ENCODE results near the gene HSBP1L1. TPM values are rescaled to one million over a fixed set of nuclear protein-coding genes. Genes with fewer than 3 reads are reported as not detected.

HSBP1L1 gene
- polyA plus RNA-seq, 1 of the 3 experiments (the other 2 are of a cell fraction): 7.4 TPM

DNA sequence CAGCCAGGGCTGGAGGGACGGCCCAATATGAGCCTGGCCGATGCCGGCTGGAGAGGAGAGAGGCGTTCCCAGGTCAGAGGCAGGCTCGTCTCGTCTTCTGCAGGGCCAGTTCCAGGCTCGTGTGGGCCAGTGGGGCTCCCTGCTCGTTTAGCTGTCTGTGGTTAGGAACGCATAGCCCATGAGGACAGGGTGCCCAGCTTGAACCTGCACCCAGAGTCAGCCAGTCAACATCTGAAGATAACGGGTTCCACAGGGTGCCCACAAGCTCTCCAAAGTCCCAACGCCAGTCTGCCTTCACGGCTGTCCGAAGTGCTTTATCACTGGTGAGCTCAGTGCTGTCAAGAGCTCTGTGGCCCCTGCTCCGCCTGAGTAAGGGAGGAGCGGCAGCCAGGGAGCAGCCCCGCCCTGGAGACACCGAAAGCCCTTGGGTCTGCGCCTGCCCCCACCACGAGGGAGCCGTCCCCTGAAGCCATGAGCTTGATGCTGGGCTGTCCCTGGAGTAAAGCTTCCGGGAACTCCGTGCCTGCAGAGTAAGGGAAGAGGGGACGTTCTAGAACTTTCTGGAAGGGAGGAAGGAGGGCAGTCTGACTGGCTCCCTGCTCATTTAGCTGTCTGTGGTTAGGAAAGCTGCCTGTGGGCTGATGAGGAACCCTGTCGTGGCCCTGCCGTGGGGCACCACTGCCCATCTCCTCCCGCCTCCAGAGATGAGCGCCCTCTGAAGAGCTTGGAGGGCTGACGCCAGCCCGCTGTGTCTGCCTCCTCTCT, 2.7 kb upstream of the HSBP1L1 start:
- TF ChIP-seq RFX5 (IDR thresholded peaks at IDR 0.05; ENCODE audit: low read length) (no peak), EP300 (IDR thresholded peaks at IDR 0.05; ENCODE audit: borderline replicate concordance in 1 of 2, low read depth in 1 of 2, low read length in 1 of 2) (no peak), TEAD4 (IDR thresholded peaks at IDR 0.05; ENCODE audit: borderline replicate concordance, insufficient read depth) (no peak), ELF1 (IDR thresholded peaks at IDR 0.05) (no peak), YY1 (IDR thresholded peaks at IDR 0.05; ENCODE audit: low read depth) (no peak)
- TF ChIP-seq, protein P1, sequence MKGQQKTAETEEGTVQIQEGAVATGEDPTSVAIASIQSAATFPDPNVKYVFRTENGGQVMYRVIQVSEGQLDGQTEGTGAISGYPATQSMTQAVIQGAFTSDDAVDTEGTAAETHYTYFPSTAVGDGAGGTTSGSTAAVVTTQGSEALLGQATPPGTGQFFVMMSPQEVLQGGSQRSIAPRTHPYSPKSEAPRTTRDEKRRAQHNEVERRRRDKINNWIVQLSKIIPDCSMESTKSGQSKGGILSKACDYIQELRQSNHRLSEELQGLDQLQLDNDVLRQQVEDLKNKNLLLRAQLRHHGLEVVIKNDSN (IDR thresholded peaks at IDR 0.05; ENCODE audit: borderline replicate concordance, low read depth): no peak
- WGBS (ENCODE audit: low lambda C conversion rate): 93% methylated on average over 18 of the region's 29 CpGs
- Histone ChIP-seq H3K27ac (ENCODE audit: low read depth in 2 of 2, low read length in 1 of 2) (no peak overlapping the region), H3K27me3 (ENCODE audit: insufficient read depth) (no peaks in the 10 kb centered on the region), H2AFZ (ENCODE audit: low read depth) (no peak overlapping the region), H3K9me2 (no peaks in the 10 kb centered on the region), H3F3A (replicated peaks; ENCODE audit: insufficient read depth) (no peaks in the 10 kb centered on the region), H3K9me3 (no peaks in the 10 kb centered on the region), H3K36me3 (replicated peaks in 1 of 2; ENCODE audit: control insufficient read depth in 1 of 2, insufficient read depth in 2 of 2, low read length in 1 of 2) (no peaks in the 10 kb centered on the region), H4K20me1 (ENCODE audit: insufficient read depth) (no peaks in the 10 kb centered on the region), H3K4me3 (ENCODE audit: low read depth in 2 of 2, low read length in 1 of 2) (no peak overlapping the region), H3K4me2 (no peak overlapping the region), H3K9ac (no peak overlapping the region), H3K4me1 (ENCODE audit: control insufficient read depth in 1 of 2, insufficient read depth in 2 of 2, low read depth in 1 of 2, low read length in 1 of 2) (peaks cover 0 to 12% of the 10 kb centered on the region in 2 experiments; a peak in 1 of 4 replicates), H3K79me2 (ENCODE audit: insufficient read depth) (no peaks in the 10 kb centered on the region)
- CTCF ChIA-PET: interaction anchor here (1.7 kb wide), 1 partner anchor 15 kb away, joined by 6 read pairs; no protein-coding TSS in a partner anchor
- POLR2A ChIA-PET: no interaction called here
- DNase-seq: no peak

- H3K4me1 ChIP-seq (ENCODE audit: control insufficient read depth in 1 of 2, insufficient read depth in 2 of 2, low read depth in 1 of 2, low read length in 1 of 2): peaks cover 0 to 12% of the 10 kb centered on the region in 2 experiments; a peak in 1 of 4 replicates
- no peak overlapping the region for H3K4me2 ChIP-seq
- no peak overlapping the region for H3K4me3 ChIP-seq (ENCODE audit: low read depth in 2 of 2, low read length in 1 of 2)
- WGBS (ENCODE audit: low lambda C conversion rate): 68% methylated on average over 9 of the region's 10 CpGs
- no peaks in the 10 kb centered on the region for H3K9me2 ChIP-seq
- H2AFZ ChIP-seq (ENCODE audit: low read depth): no peak overlapping the region
- H3K9me3 ChIP-seq: no peaks in the 10 kb centered on the region
- no peaks in the 10 kb centered on the region for H3K36me3 ChIP-seq (replicated peaks in 1 of 2; ENCODE audit: control insufficient read depth in 1 of 2, insufficient read depth in 2 of 2, low read length in 1 of 2)
- H3F3A ChIP-seq (replicated peaks; ENCODE audit: insufficient read depth): no peaks in the 10 kb centered on the region
- H3K79me2 ChIP-seq (ENCODE audit: insufficient read depth): no peaks in the 10 kb centered on the region; the same call in 1 of the 2 replicates
- H3K27me3 ChIP-seq (ENCODE audit: insufficient read depth): no peaks in the 10 kb centered on the region
- POLR2A ChIA-PET: no interaction called here
- H3K27ac ChIP-seq (ENCODE audit: low read depth in 2 of 2, low read length in 1 of 2): no peak overlapping the region
- H4K20me1 ChIP-seq (ENCODE audit: insufficient read depth): no peaks in the 10 kb centered on the region
- CTCF ChIA-PET: interaction anchor here (1.7 kb wide), 1 partner anchor 14 kb away, joined by 6 read pairs; no protein-coding TSS in a partner anchor
- no peak for DNase-seq
- H3K9ac ChIP-seq: no peak overlapping the region
- TF ChIP-seq MEF2A (IDR thresholded peaks at IDR 0.05; ENCODE audit: borderline replicate concordance, low read depth): no peak
- TF ChIP-seq, protein P2, sequence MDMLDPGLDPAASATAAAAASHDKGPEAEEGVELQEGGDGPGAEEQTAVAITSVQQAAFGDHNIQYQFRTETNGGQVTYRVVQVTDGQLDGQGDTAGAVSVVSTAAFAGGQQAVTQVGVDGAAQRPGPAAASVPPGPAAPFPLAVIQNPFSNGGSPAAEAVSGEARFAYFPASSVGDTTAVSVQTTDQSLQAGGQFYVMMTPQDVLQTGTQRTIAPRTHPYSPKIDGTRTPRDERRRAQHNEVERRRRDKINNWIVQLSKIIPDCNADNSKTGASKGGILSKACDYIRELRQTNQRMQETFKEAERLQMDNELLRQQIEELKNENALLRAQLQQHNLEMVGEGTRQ (IDR thresholded peaks at IDR 0.05; ENCODE audit: borderline replicate concordance, low read depth, low read length): no peak
- TF ChIP-seq, protein P3, sequence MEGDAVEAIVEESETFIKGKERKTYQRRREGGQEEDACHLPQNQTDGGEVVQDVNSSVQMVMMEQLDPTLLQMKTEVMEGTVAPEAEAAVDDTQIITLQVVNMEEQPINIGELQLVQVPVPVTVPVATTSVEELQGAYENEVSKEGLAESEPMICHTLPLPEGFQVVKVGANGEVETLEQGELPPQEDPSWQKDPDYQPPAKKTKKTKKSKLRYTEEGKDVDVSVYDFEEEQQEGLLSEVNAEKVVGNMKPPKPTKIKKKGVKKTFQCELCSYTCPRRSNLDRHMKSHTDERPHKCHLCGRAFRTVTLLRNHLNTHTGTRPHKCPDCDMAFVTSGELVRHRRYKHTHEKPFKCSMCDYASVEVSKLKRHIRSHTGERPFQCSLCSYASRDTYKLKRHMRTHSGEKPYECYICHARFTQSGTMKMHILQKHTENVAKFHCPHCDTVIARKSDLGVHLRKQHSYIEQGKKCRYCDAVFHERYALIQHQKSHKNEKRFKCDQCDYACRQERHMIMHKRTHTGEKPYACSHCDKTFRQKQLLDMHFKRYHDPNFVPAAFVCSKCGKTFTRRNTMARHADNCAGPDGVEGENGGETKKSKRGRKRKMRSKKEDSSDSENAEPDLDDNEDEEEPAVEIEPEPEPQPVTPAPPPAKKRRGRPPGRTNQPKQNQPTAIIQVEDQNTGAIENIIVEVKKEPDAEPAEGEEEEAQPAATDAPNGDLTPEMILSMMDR (IDR thresholded peaks at IDR 0.05): no peak
- TF ChIP-seq IRF3 (IDR thresholded peaks at IDR 0.05; ENCODE audit: low read depth, low read length): no peak
- TF ChIP-seq, protein P4, sequence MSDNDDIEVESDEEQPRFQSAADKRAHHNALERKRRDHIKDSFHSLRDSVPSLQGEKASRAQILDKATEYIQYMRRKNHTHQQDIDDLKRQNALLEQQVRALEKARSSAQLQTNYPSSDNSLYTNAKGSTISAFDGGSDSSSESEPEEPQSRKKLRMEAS (IDR thresholded peaks at IDR 0.05; ENCODE audit: low read depth): no peak
- TF ChIP-seq, protein P1 (IDR thresholded peaks at IDR 0.05; ENCODE audit: borderline replicate concordance, low read depth): no peak
- TF ChIP-seq SIN3A (IDR thresholded peaks at IDR 0.05; ENCODE audit: borderline replicate concordance, low read depth, low read length): no peak
- TF ChIP-seq NFIC (IDR thresholded peaks at IDR 0.05; ENCODE audit: borderline replicate concordance): no peak
- no peak for TF ChIP-seq EP300 (IDR thresholded peaks at IDR 0.05; ENCODE audit: borderline replicate concordance in 1 of 2, low read depth in 1 of 2, low read length in 1 of 2)
- TF ChIP-seq RXRA (IDR thresholded peaks at IDR 0.05; ENCODE audit: borderline replicate concordance, low read depth): no peak
- TF ChIP-seq SMC3 (IDR thresholded peaks at IDR 0.05; ENCODE audit: low read depth, low read length): no peak
- TF ChIP-seq CHD2 (IDR thresholded peaks at IDR 0.05; ENCODE audit: low read length, partially characterized antibody): no peak
- no peak for TF ChIP-seq POLR2AphosphoS5 (IDR thresholded peaks at IDR 0.05; ENCODE audit: low read depth, low read length)
- no peak for TF ChIP-seq TEAD4 (IDR thresholded peaks at IDR 0.05; ENCODE audit: borderline replicate concordance, insufficient read depth)
- no peak for TF ChIP-seq TAF1 (IDR thresholded peaks at IDR 0.05; ENCODE audit: borderline replicate concordance, low read depth, low read length)
- no peak for TF ChIP-seq YY1 (IDR thresholded peaks at IDR 0.05; ENCODE audit: low read depth)
- no peak for TF ChIP-seq FOXM1 (IDR thresholded peaks at IDR 0.05; ENCODE audit: low read depth)
- no peak for TF ChIP-seq JUND (IDR thresholded peaks at IDR 0.05)
Observed at GRCh38 chr18:79962311-79962710, 2.1 kb upstream of the HSBP1L1 start.
